Smooth muscle cell (in vitro differentiated cells): ENCODE data around the gene ASB2. TPM values are rescaled to one million over a fixed set of nuclear protein-coding genes. Genes with fewer than 3 reads are reported as not detected.

Experiments
- microRNA-seq: library from miRNA; unstranded; fragments of <30 nt; microRNA quantifications from one replicate; pipeline ENCODE4, GENCODE V29; 2016; ENCODE audit warnings: borderline number of aligned reads
- polyA plus RNA-seq: library from polyadenylated mRNA; unstranded; fragments of >200 nt; fragmentation: Nextera tagmentation; extraction: Ambion mirVana; gene quantifications from 2 replicates; pipeline ENCODE4 v1.2.1, GENCODE V29; 2016
- small RNA-seq: library from RNA; depleted of rRNA; stranded (forward); fragments of <200 nt; gene quantifications from one replicate; pipeline ENCODE3, GENCODE V24; 2014
- total RNA-seq: library from RNA; depleted of rRNA; stranded (reverse); fragments of >200 nt; gene quantifications from 2 replicates; pipeline ENCODE4 v1.2.3, GENCODE V29; 2014

ASB2 gene
- total and polyA plus RNA-seq, 2 experiments from 2014 or later = 0.99 TPM; not detected in 1

Small RNA genes within 50 kb of the gene (microRNA-seq; reads per million reads assigned to microRNA genes)
- gene MIR4506 = not detected

Small RNA genes within 50 kb of the gene (small RNA-seq; reads per million reads assigned to genes)
- gene MIR4506 = not detected

Other genes with a start within 250 kb of the ASB2 start
- gene PRIMA1, start 188.1 kb downstream of the ASB2 start, total RNA-seq = 0.18 TPM in 1 of 2 replicates, not detected in the other
- gene PRIMA1, start 188.1 kb downstream of the ASB2 start, polyA plus RNA-seq = not detected in 2 replicates
- not detected in 2 replicates for gene FAM181A, start 49.2 kb downstream of the ASB2 start, total RNA-seq
- gene FAM181A, start 49.2 kb downstream of the ASB2 start, polyA plus RNA-seq = not detected in 2 replicates
- not detected in 2 replicates for gene CCDC197, start 20.7 kb upstream of the ASB2 start, total RNA-seq
- not detected in 2 replicates for gene CCDC197, start 20.7 kb upstream of the ASB2 start, polyA plus RNA-seq
- 2.4 and 5.1 TPM in 2 replicates for gene OTUB2, start 49.8 kb upstream of the ASB2 start, total RNA-seq
- gene OTUB2, start 49.8 kb upstream of the ASB2 start, polyA plus RNA-seq = 1.7 and 4.0 TPM in 2 replicates
- 117 and 151 TPM in 2 replicates for gene DDX24, start 104.6 kb upstream of the ASB2 start, total RNA-seq
- 118 and 127 TPM in 2 replicates for gene DDX24, start 104.6 kb upstream of the ASB2 start, polyA plus RNA-seq
- 2.9 and 14.7 TPM in 2 replicates for gene IFI27L1, start 104.7 kb upstream of the ASB2 start, total RNA-seq
- gene IFI27L1, start 104.7 kb upstream of the ASB2 start, polyA plus RNA-seq = 38.0 and 38.2 TPM in 2 replicates
- 0.13 and 0.40 TPM in 2 replicates for gene IFI27, start 134.2 kb upstream of the ASB2 start, total RNA-seq
- 3.1 TPM in 2 replicates for gene IFI27, start 134.2 kb upstream of the ASB2 start, polyA plus RNA-seq
- 73.8 and 96.0 TPM in 2 replicates for gene IFI27L2, start 153.0 kb upstream of the ASB2 start, total RNA-seq
- 135 and 162 TPM in 2 replicates for gene IFI27L2, start 153.0 kb upstream of the ASB2 start, polyA plus RNA-seq
- 0.27 and 0.40 TPM in 2 replicates for gene PPP4R4, start 197.8 kb upstream of the ASB2 start, total RNA-seq
- 0.27 and 0.38 TPM in 2 replicates for gene PPP4R4, start 197.8 kb upstream of the ASB2 start, polyA plus RNA-seq